CD14-positive monocyte (primary cell): ENCODE results near the gene UHRF1. TPM values are rescaled to one million over a fixed set of nuclear protein-coding genes. Genes with fewer than 3 reads are reported as not detected.

Experiments used
- DNase-seq, 3 donors: peaks; one replicate each; pipeline ENCODE4 v3.0.0-alpha.2; 2011 to 2022
- H2AFZ ChIP-seq: 2 replicates; pipeline ENCODE4 v1.6.0; 2012; ENCODE audit warnings: mild to moderate bottlenecking, low read depth, low read length, inconsistent platforms; ENCODE audit not compliant: insufficient read depth, poor library complexity, severe bottlenecking
- H3K27ac ChIP-seq, 2 donors: 1 replicate in 1 of 2; 2 replicates in 1 of 2; pipeline ENCODE4 v1.5.1; 2012 to 2013; ENCODE audit warnings: low read length in 2 of 2, control low read depth in 1 of 2, inconsistent platforms in 1 of 2, low read depth in 1 of 2, mild to moderate bottlenecking in 1 of 2
- H3K27me3 ChIP-seq, 2 donors: one replicate each; pipeline versions ENCODE4 v1.6.0 to v1.6.1; 2011 to 2013; ENCODE audit warnings: low read length in 2 of 2; ENCODE audit not compliant: control insufficient read depth in 2 of 2, insufficient read depth in 2 of 2
- H3K36me3 ChIP-seq, 2 donors: replicated peaks in 1 of 2; 1 replicate in 1 of 2; 2 replicates in 1 of 2; pipeline versions ENCODE4 v1.5.1 to v1.6.1; 2012 to 2013; ENCODE audit warnings: low read length in 2 of 2, control low read depth in 1 of 2, inconsistent platforms in 1 of 2, mild to moderate bottlenecking in 1 of 2; ENCODE audit not compliant: insufficient read depth in 2 of 2, control insufficient read depth in 1 of 2
- H3K4me1 ChIP-seq, 2 donors: 1 replicate in 1 of 2; 2 replicates in 1 of 2; pipeline versions ENCODE4 v1.5.1 to v1.6.1; 2012 to 2013; ENCODE audit warnings: low read length in 2 of 2, control low read depth in 1 of 2, inconsistent platforms in 1 of 2, mild to moderate bottlenecking in 1 of 2, moderate library complexity in 1 of 2; ENCODE audit not compliant: insufficient read depth in 2 of 2, control insufficient read depth in 1 of 2
- H3K4me2 ChIP-seq: replicated peaks from 2 replicates; pipeline ENCODE3; 2012; ENCODE audit warnings: low read length, moderate library complexity, mild to moderate bottlenecking; ENCODE audit not compliant: poor library complexity, severe bottlenecking; ENCODE audit errors: extremely low read depth
- H3K4me3 ChIP-seq, 3 experiments: fragments of 200-600 bp in 1 of 3; sonication (generic) in 1 of 3; replicated peaks in 1 of 3; 1 replicate in 2 of 3; 2 replicates in 1 of 3; pipeline ENCODE4 v1.5.1; 2011 to 2013; ENCODE audit warnings: low read length in 3 of 3, mild to moderate bottlenecking in 3 of 3, control low read depth in 2 of 3, low read depth in 2 of 3, inconsistent platforms in 1 of 3, moderate library complexity in 1 of 3
- H3K79me2 ChIP-seq: 2 replicates; pipeline ENCODE4 v1.6.0; 2012; ENCODE audit warnings: mild to moderate bottlenecking, control low read depth, inconsistent platforms, low read length, moderate library complexity; ENCODE audit not compliant: insufficient read depth
- H3K9ac ChIP-seq: 2 replicates; pipeline ENCODE4 v1.6.0; 2017; ENCODE audit warnings: low read length, mild to moderate bottlenecking; ENCODE audit not compliant: insufficient read depth, poor library complexity, severe bottlenecking
- H3K9me3 ChIP-seq, 2 donors: replicated peaks in 1 of 2; 1 replicate in 1 of 2; 2 replicates in 1 of 2; pipeline versions ENCODE4 v1.5.1 to v1.6.1; 2012 to 2013; ENCODE audit warnings: low read length in 2 of 2, control low read depth in 1 of 2; ENCODE audit not compliant: control insufficient read depth in 1 of 2, insufficient read depth in 1 of 2
- H4K20me1 ChIP-seq: 2 replicates; pipeline ENCODE4 v1.6.0; 2012; ENCODE audit warnings: mild to moderate bottlenecking, low read length, control low read depth, moderate library complexity; ENCODE audit not compliant: insufficient read depth
- H3K27ac Mint-ChIP-seq, 7 donors: one replicate each; pipeline ENCODE4 v1.8.0; 2020; ENCODE audit warnings: mild to moderate bottlenecking in 7 of 7, mixed read lengths in 7 of 7, moderate library complexity in 6 of 7, inconsistent platforms in 2 of 7
- H3K27me3 Mint-ChIP-seq, 3 donors: one replicate each; pipeline ENCODE4 v1.8.0; 2021 to 2022; ENCODE audit warnings: low read depth in 3 of 3, mild to moderate bottlenecking in 3 of 3, mixed read lengths in 3 of 3, moderate library complexity in 3 of 3, inconsistent platforms in 1 of 3
- H3K36me3 Mint-ChIP-seq, 2 donors: one replicate each; pipeline ENCODE4 v1.8.0; 2020; ENCODE audit warnings: mixed read lengths in 2 of 2, inconsistent platforms in 1 of 2, mild to moderate bottlenecking in 1 of 2
- H3K4me1 Mint-ChIP-seq: one replicate; pipeline ENCODE4 v1.8.0; 2020; ENCODE audit warnings: mild to moderate bottlenecking, mixed read lengths
- H3K4me3 Mint-ChIP-seq, 2 donors: one replicate each; pipeline ENCODE4 v1.8.0; 2020; ENCODE audit warnings: mild to moderate bottlenecking in 2 of 2, mixed read lengths in 2 of 2, moderate library complexity in 1 of 2
- H3K9me3 Mint-ChIP-seq, 7 donors: one replicate each; pipeline ENCODE4 v1.8.0; 2020 to 2022; ENCODE audit warnings: mixed read lengths in 7 of 7, mild to moderate bottlenecking in 6 of 7, moderate library complexity in 6 of 7, inconsistent platforms in 2 of 7
- WGBS: methylation state at CpG from one replicate; pipeline ENCODE4 v1.1.5; 2013; ENCODE audit warnings: missing lambda C conversion rate; ENCODE audit not compliant: insufficient coverage; 5-methylcytosine and 5-hydroxymethylcytosine counted together
- intact Hi-C, 2 donors: fragments of 100-400 bp; cut with micrococcal nuclease; formaldehyde crosslinking; loops; one replicate each; pipeline versions ENCODE4 v1.15.0 to v1.15.1; 2023
- polyA plus RNA-seq, 3 donors: library from polyadenylated mRNA; depleted of rRNA in 1 of 3; unstranded in 2 of 3; stranded (reverse) in 1 of 3; fragments of 300-500 nt in 2 of 3; fragments of >200 nt in 1 of 3; fragmentation: Illumina TruSeq in 2 of 3; gene quantifications; 1 replicate in 2 of 3; 2 replicates in 1 of 3; pipeline ENCODE4 v1.2.3, GENCODE V29; 2012 to 2021
- TF ChIP-seq, protein P1 (sequence below): fragments of 200-600 bp; IDR thresholded peaks from one replicate; pipeline ENCODE4 v1.8.0; 2022; ENCODE audit warnings: antibody characterized with exemption, mild to moderate bottlenecking

UHRF1 gene
- polyA plus RNA-seq, 3 donors, result 0.06 to 0.77 (median 0.63) TPM

DNA sequence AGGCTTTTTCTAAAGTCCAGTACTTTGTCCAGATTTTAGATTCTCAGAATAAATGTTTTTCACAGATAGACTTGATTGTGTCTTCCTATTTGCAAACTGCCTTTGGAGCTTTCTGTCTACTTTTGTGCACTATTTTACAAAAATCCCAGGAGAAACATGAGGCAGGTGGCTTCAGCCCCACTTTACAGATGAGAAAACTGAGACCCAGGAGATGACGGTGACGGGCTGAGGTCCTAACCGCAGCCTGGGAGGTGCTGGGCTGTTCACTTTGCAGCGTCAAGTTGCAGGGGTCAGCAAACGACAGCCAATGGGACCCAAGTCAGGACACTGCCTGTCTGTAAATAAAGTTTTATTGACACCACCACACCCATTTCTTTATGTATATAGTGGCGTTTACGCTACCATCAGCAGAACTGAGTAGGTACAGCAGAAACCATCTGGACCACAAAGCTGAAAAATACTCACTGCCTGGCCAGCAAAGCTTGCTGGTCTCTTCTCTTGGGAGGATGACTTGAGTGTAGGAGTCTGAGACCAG lies 52.9 kb downstream of the UHRF1 start:
- no peak overlapping the region for H3K27ac Mint-ChIP-seq
- Histone ChIP-seq H3K27me3 (no peaks in the 10 kb centered on the region), H3K4me2 (no peak overlapping the region), H3K4me1 (no peaks in the 10 kb centered on the region), H3K79me2 (peaks cover 8% of the 10 kb centered on the region), H3K36me3 (peaks cover 15 to 41% of the 10 kb centered on the region in 2 donors), H4K20me1 (no peaks in the 10 kb centered on the region), H3K9me3 (no peaks in the 10 kb centered on the region), H3K4me3 (no peak overlapping the region), H3K27ac (no peak overlapping the region), H3K9ac (no peak overlapping the region), H2AFZ (no peak overlapping the region)
- WGBS, result 95% methylated on average over 3 of the region's 7 CpGs
- no peak overlapping the region for H3K4me3 Mint-ChIP-seq
- no peaks in the 10 kb centered on the region for H3K9me3 Mint-ChIP-seq
- peaks cover 10 to 52% of the 10 kb centered on the region in 2 donors for H3K36me3 Mint-ChIP-seq
- intact Hi-C loops, result loop anchor here in 1 of 2 donors (10.0 kb wide), 1 partner anchor 157 kb away; no protein-coding TSS in a partner anchor
- no peak for DNase-seq
- H3K4me1 Mint-ChIP-seq, result no peaks in the 10 kb centered on the region
- TF ChIP-seq, protein P1, sequence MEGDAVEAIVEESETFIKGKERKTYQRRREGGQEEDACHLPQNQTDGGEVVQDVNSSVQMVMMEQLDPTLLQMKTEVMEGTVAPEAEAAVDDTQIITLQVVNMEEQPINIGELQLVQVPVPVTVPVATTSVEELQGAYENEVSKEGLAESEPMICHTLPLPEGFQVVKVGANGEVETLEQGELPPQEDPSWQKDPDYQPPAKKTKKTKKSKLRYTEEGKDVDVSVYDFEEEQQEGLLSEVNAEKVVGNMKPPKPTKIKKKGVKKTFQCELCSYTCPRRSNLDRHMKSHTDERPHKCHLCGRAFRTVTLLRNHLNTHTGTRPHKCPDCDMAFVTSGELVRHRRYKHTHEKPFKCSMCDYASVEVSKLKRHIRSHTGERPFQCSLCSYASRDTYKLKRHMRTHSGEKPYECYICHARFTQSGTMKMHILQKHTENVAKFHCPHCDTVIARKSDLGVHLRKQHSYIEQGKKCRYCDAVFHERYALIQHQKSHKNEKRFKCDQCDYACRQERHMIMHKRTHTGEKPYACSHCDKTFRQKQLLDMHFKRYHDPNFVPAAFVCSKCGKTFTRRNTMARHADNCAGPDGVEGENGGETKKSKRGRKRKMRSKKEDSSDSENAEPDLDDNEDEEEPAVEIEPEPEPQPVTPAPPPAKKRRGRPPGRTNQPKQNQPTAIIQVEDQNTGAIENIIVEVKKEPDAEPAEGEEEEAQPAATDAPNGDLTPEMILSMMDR, result no peak
- peaks cover 0 to 1% (median 0%) of the 10 kb centered on the region in 3 donors for H3K27me3 Mint-ChIP-seq

DNA sequence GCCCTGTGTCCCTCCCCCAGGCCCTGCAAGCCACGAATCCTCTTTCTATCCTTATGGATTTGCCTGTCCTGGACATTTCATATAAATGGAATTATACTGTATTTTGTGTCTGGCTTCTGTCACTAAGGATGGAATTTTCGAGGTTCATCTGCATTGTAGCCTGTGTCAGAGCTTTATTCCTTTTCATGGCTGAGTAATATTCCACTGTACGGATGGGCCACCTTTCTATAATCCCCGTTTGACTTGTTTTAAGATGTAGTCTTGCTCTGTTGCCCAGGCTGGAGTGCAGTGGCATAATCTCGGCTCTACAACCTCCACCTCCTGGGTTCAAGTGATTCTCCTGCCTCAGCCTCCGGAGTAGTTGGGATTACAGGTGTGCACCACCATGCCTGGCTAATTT lies 55.8 kb downstream of the UHRF1 start:
- Histone ChIP-seq H3K9me3 (no peaks in the 10 kb centered on the region), H2AFZ (no peak overlapping the region), H3K4me3 (no peak overlapping the region), H3K9ac (no peak overlapping the region), H3K4me2 (no peak overlapping the region), H3K4me1 (peaks cover 13 to 15% of the 10 kb centered on the region in 2 donors), H3K36me3 (peaks cover 5 to 17% of the 10 kb centered on the region in 2 donors), H3K27ac (no peak overlapping the region), H3K27me3 (no peaks in the 10 kb centered on the region), H3K79me2 (peaks cover 11% of the 10 kb centered on the region), H4K20me1 (peaks cover 7% of the 10 kb centered on the region)
- Mint-ChIP-seq H3K27ac (peak overlapping the region in 2 of 7 donors; percentile 16 to 78), H3K4me3 (no peak overlapping the region), H3K9me3 (peaks cover 0 to 2% (median 0%) of the 10 kb centered on the region in 7 donors), H3K36me3 (peaks cover 6 to 30% of the 10 kb centered on the region in 2 donors), H3K27me3 (peaks cover 0 to 1% (median 0%) of the 10 kb centered on the region in 3 donors), H3K4me1 (peaks cover 15% of the 10 kb centered on the region)
- intact Hi-C loops, result loop anchor here in 1 of 2 donors (10.0 kb wide), 1 partner anchor 160 kb away; no protein-coding TSS in a partner anchor
- no peak for DNase-seq
- WGBS, result 93% methylated on average over 2 of the region's 6 CpGs
- TF ChIP-seq, protein P1, result no peak
